ENCODE results near the gene ABCA13.

The ABCA13 gene

GRCh38 chr7:48224042-48224441 is 52.8 kb downstream of the ABCA13 start:
- Histone ChIP-seq H3K4me1 (ENCODE audit: control insufficient read depth, insufficient read depth, low read length) (no peaks in the 10 kb centered on the region), H3K36me3 (ENCODE audit: control insufficient read depth, insufficient read depth, low read length) (no peaks in the 10 kb centered on the region), H3K27ac (ENCODE audit: insufficient read depth, low read depth, low read length, poor library complexity, severe bottlenecking) (no peak overlapping the region), H3K9me3 (ENCODE audit: control insufficient read depth, low read length) (no peaks in the 10 kb centered on the region), H3K4me3 (ENCODE audit: insufficient read depth, low read depth, low read length) (no peak overlapping the region), H3K27me3 (ENCODE audit: control insufficient read depth, insufficient read depth, low read length, poor library complexity, severe bottlenecking) (no peaks in the 10 kb centered on the region)
- 64 to 80% methylated on average over 2 of the region's 2 CpGs for whole genome bisulfite sequencing, 2 experiments

DNA sequence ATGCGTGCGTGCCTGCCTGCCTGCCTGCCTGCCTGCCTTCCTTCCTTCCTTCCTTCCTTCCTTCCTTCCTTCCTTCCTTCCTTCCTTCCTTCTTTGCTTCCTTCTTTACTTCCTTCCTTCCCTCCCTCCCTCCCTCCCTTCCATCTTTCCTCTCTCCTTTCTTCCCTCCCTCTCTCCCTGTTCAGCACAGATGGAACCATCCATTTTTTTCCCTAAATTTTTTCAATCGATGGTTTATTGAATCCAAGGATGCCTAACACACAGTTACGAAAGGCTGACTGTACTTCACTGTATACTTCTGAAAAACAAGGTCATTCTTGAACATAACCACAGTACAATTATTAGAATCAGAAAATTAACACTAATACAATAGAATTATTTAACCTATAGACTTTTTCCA is 53.8 kb downstream of the ABCA13 start:
- no peak overlapping the region for H3K4me3 ChIP-seq (ENCODE audit: insufficient read depth, low read depth, low read length)
- WGBS, 2 experiments = 88 to 95% methylated on average over 4 of the region's 4 CpGs
- H3K36me3 ChIP-seq (ENCODE audit: control insufficient read depth, insufficient read depth, low read length) = no peaks in the 10 kb centered on the region
- no peak overlapping the region for H3K27ac ChIP-seq (ENCODE audit: insufficient read depth, low read depth, low read length, poor library complexity, severe bottlenecking)
- H3K27me3 ChIP-seq (ENCODE audit: control insufficient read depth, insufficient read depth, low read length, poor library complexity, severe bottlenecking) = no peaks in the 10 kb centered on the region
- no peaks in the 10 kb centered on the region for H3K4me1 ChIP-seq (ENCODE audit: control insufficient read depth, insufficient read depth, low read length)
- no peaks in the 10 kb centered on the region for H3K9me3 ChIP-seq (ENCODE audit: control insufficient read depth, low read length)

DNA sequence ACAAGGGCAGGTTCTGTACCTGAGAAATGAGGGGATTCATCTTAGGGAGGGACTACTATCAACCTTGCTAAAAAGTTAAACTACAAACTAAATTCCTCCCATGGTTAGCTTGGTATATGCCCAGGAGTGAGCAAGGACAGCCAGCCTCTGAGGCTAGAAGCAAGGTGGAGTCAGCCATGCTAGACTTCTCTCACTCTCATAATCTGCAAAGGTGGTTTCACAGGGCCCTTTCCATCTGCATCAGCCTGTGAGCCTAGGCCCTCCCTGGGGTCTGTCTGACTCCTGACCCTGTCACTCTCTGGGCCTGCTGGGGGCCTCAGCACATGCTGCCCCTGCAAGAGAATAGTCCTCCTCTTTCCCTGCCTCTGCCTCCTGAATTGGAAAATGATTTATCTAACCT is 66.1 kb downstream of the ABCA13 start:
- H3K27me3 ChIP-seq (ENCODE audit: control insufficient read depth, insufficient read depth, low read length, poor library complexity, severe bottlenecking) = no peaks in the 10 kb centered on the region
- no peak overlapping the region for H3K27ac ChIP-seq (ENCODE audit: insufficient read depth, low read depth, low read length, poor library complexity, severe bottlenecking)
- H3K4me1 ChIP-seq (ENCODE audit: control insufficient read depth, insufficient read depth, low read length) = no peaks in the 10 kb centered on the region
- no peaks in the 10 kb centered on the region for H3K36me3 ChIP-seq (ENCODE audit: control insufficient read depth, insufficient read depth, low read length)
- H3K9me3 ChIP-seq (ENCODE audit: control insufficient read depth, low read length) = no peaks in the 10 kb centered on the region
- H3K4me3 ChIP-seq (ENCODE audit: insufficient read depth, low read depth, low read length) = no peak overlapping the region

- no peak overlapping the region for H3K27ac ChIP-seq (ENCODE audit: insufficient read depth, low read depth, low read length, poor library complexity, severe bottlenecking)
- no peaks in the 10 kb centered on the region for H3K9me3 ChIP-seq (ENCODE audit: control insufficient read depth, low read length)
- H3K4me1 ChIP-seq (ENCODE audit: control insufficient read depth, insufficient read depth, low read length) = no peaks in the 10 kb centered on the region
- no peak overlapping the region for H3K4me3 ChIP-seq (ENCODE audit: insufficient read depth, low read depth, low read length)
- H3K36me3 ChIP-seq (ENCODE audit: control insufficient read depth, insufficient read depth, low read length) = no peaks in the 10 kb centered on the region
- H3K27me3 ChIP-seq (ENCODE audit: control insufficient read depth, insufficient read depth, low read length, poor library complexity, severe bottlenecking) = no peaks in the 10 kb centered on the region
- WGBS, 2 experiments = 83 to 84% methylated on average over 8 of the region's 8 CpGs
Measured at GRCh38 chr7:48242846-48243245, 71.6 kb downstream of the ABCA13 start.

DNA sequence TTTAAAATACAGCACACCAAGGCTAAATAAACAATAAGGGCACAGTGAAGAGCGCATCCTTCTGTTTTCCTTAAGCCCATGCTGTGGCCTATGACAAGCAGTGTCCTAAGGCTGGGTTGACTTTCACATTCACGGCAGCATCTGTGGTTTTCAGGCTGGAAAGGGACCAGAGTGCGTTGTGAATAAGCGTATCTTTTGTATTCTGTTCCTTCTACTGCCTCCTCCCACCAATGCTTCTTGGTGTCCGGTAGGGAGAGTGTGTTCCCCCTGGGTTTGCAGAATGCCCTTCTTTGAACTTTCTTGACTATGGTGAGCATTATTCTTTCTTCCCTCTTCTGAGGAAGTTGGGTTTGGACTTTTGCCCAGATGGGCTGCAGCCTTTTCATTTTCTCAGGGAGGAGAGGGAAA is 73.6 kb downstream of the ABCA13 start:
- H3K27me3 ChIP-seq (ENCODE audit: control insufficient read depth, insufficient read depth, low read length, poor library complexity, severe bottlenecking) = no peaks in the 10 kb centered on the region
- H3K4me3 ChIP-seq (ENCODE audit: insufficient read depth, low read depth, low read length) = no peak overlapping the region
- H3K36me3 ChIP-seq (ENCODE audit: control insufficient read depth, insufficient read depth, low read length) = no peaks in the 10 kb centered on the region
- WGBS, 2 experiments = 91 to 95% methylated on average over 5 of the region's 5 CpGs
- no peaks in the 10 kb centered on the region for H3K4me1 ChIP-seq (ENCODE audit: control insufficient read depth, insufficient read depth, low read length)
- H3K27ac ChIP-seq (ENCODE audit: insufficient read depth, low read depth, low read length, poor library complexity, severe bottlenecking) = no peak overlapping the region
- no peaks in the 10 kb centered on the region for H3K9me3 ChIP-seq (ENCODE audit: control insufficient read depth, low read length)

- Histone ChIP-seq H3K9me3 (ENCODE audit: control insufficient read depth, low read length) (no peaks in the 10 kb centered on the region), H3K27me3 (ENCODE audit: control insufficient read depth, insufficient read depth, low read length, poor library complexity, severe bottlenecking) (no peaks in the 10 kb centered on the region), H3K4me3 (ENCODE audit: insufficient read depth, low read depth, low read length) (no peak overlapping the region), H3K4me1 (ENCODE audit: control insufficient read depth, insufficient read depth, low read length) (no peaks in the 10 kb centered on the region), H3K36me3 (ENCODE audit: control insufficient read depth, insufficient read depth, low read length) (no peaks in the 10 kb centered on the region), H3K27ac (ENCODE audit: insufficient read depth, low read depth, low read length, poor library complexity, severe bottlenecking) (no peak overlapping the region)
- 81 to 82% methylated on average over 9 of the region's 9 CpGs for WGBS, 2 experiments
Measured at GRCh38 chr7:48245751-48246472, 74.7 kb downstream of the ABCA13 start.

GRCh38 chr7:48249166-48249565 is 77.9 kb downstream of the ABCA13 start:
- Histone ChIP-seq H3K27me3 (ENCODE audit: control insufficient read depth, insufficient read depth, low read length, poor library complexity, severe bottlenecking) (no peaks in the 10 kb centered on the region), H3K4me1 (ENCODE audit: control insufficient read depth, insufficient read depth, low read length) (no peaks in the 10 kb centered on the region), H3K27ac (ENCODE audit: insufficient read depth, low read depth, low read length, poor library complexity, severe bottlenecking) (no peak overlapping the region), H3K36me3 (ENCODE audit: control insufficient read depth, insufficient read depth, low read length) (no peaks in the 10 kb centered on the region), H3K9me3 (ENCODE audit: control insufficient read depth, low read length) (no peaks in the 10 kb centered on the region), H3K4me3 (ENCODE audit: insufficient read depth, low read depth, low read length) (no peak overlapping the region)
- 91 to 100% methylated on average over 2 of the region's 2 CpGs for WGBS, 2 experiments

- Histone ChIP-seq H3K4me1 (ENCODE audit: control insufficient read depth, insufficient read depth, low read length) (no peaks in the 10 kb centered on the region), H3K27me3 (ENCODE audit: control insufficient read depth, insufficient read depth, low read length, poor library complexity, severe bottlenecking) (no peaks in the 10 kb centered on the region), H3K9me3 (ENCODE audit: control insufficient read depth, low read length) (no peaks in the 10 kb centered on the region), H3K4me3 (ENCODE audit: insufficient read depth, low read depth, low read length) (no peak overlapping the region), H3K36me3 (ENCODE audit: control insufficient read depth, insufficient read depth, low read length) (no peaks in the 10 kb centered on the region), H3K27ac (ENCODE audit: insufficient read depth, low read depth, low read length, poor library complexity, severe bottlenecking) (no peak overlapping the region)
- 56 to 78% methylated on average over 2 of the region's 2 CpGs for WGBS, 2 experiments
Measured at GRCh38 chr7:48250441-48250951, 79.2 kb downstream of the ABCA13 start.

GRCh38 chr7:48251766-48252165 is 80.5 kb downstream of the ABCA13 start:
- Histone ChIP-seq H3K4me1 (ENCODE audit: control insufficient read depth, insufficient read depth, low read length) (no peaks in the 10 kb centered on the region), H3K4me3 (ENCODE audit: insufficient read depth, low read depth, low read length) (no peak overlapping the region), H3K36me3 (ENCODE audit: control insufficient read depth, insufficient read depth, low read length) (no peaks in the 10 kb centered on the region), H3K9me3 (ENCODE audit: control insufficient read depth, low read length) (no peaks in the 10 kb centered on the region), H3K27ac (ENCODE audit: insufficient read depth, low read depth, low read length, poor library complexity, severe bottlenecking) (no peak overlapping the region), H3K27me3 (ENCODE audit: control insufficient read depth, insufficient read depth, low read length, poor library complexity, severe bottlenecking) (no peaks in the 10 kb centered on the region)
- WGBS, 2 experiments = 86% methylated on average over 3 of the region's 4 CpGs; no CpG with 5 or more reads in 1 of the 2 experiments

DNA sequence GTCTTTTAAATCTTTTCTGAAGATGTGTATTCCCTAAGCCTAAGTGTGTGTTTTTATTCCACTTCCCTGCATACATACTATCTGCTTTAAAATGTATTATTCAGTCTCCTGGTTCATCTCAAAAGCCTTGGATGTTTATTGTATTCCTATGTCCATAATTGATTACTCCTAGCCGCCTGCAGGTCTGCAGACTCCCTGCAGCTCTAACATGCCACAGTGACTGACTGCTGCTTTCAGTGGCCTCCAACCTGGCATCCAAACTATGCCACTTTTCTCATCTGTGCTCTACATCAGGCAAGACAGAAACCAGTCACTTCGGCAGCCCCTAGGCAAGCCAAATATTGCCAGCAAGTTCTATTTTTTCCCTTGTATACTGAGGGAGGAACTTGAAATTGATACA is 81.7 kb downstream of the ABCA13 start:
- Histone ChIP-seq H3K4me3 (ENCODE audit: insufficient read depth, low read depth, low read length) (no peak overlapping the region), H3K27ac (ENCODE audit: insufficient read depth, low read depth, low read length, poor library complexity, severe bottlenecking) (no peak overlapping the region)
- WGBS, 2 experiments = 42 to 47% methylated on average over 2 of the region's 2 CpGs

More for the DNA sequence above, 81.7 kb downstream of the ABCA13 start:
- Histone ChIP-seq H3K4me1 (ENCODE audit: control insufficient read depth, insufficient read depth, low read length) (no peaks in the 10 kb centered on the region), H3K36me3 (ENCODE audit: control insufficient read depth, insufficient read depth, low read length) (no peaks in the 10 kb centered on the region), H3K9me3 (ENCODE audit: control insufficient read depth, low read length) (no peaks in the 10 kb centered on the region), H3K27me3 (ENCODE audit: control insufficient read depth, insufficient read depth, low read length, poor library complexity, severe bottlenecking) (no peaks in the 10 kb centered on the region)
